Progenitor cell of endocrine pancreas (in vitro differentiated cells): ENCODE measurements around the gene HCN2. TPM values are rescaled to one million over a fixed set of nuclear protein-coding genes. Genes with fewer than 3 reads are reported as not detected.
"Not testable (repeated sequence)": the region's sequence is repeated elsewhere in the genome, so short reads cannot be mapped to it uniquely, and the experiment has no call there.

Experiments
- DNase-seq: peaks from one replicate; pipeline ENCODE4 v3.0.0; 2021; ENCODE audit warnings: low spot score; ENCODE audit not compliant: unreplicated experiment
- H3K27ac Mint-ChIP-seq: 2 replicates; pipeline ENCODE4 v1.8.0; 2021; ENCODE audit warnings: mild to moderate bottlenecking, moderate library complexity, mixed read lengths
- H3K27me3 Mint-ChIP-seq: 2 replicates; pipeline ENCODE4 v1.8.0; 2021; ENCODE audit warnings: mixed read lengths
- H3K36me3 Mint-ChIP-seq: 2 replicates; pipeline ENCODE4 v1.8.0; 2022; ENCODE audit warnings: mixed read lengths; ENCODE audit not compliant: insufficient read depth
- H3K4me1 Mint-ChIP-seq: 2 replicates; pipeline ENCODE4 v1.8.0; 2021; ENCODE audit warnings: low read depth, mixed read lengths
- H3K4me3 Mint-ChIP-seq: 2 replicates; pipeline ENCODE4 v1.8.0; 2021; ENCODE audit warnings: low read depth, mild to moderate bottlenecking, moderate library complexity, mixed read lengths
- H3K9me3 Mint-ChIP-seq: 2 replicates; pipeline ENCODE4 v1.8.0; 2021; ENCODE audit warnings: low read depth, mixed read lengths
- total RNA-seq: library from RNA; stranded (reverse); gene quantifications from 2 replicates; pipeline ENCODE4 v1.2.1, GENCODE V29; 2021
- TF ChIP-seq, protein P1 (sequence below): fragments of 200-600 bp; sonication (generic); IDR thresholded peaks from one replicate; pipeline ENCODE4 v1.5.0; 2021; ENCODE audit warnings: antibody characterized with exemption, mild to moderate bottlenecking; ENCODE audit not compliant: unreplicated experiment

HCN2 gene
- total RNA-seq, 1 donor from 2014 or later, result 0.34 TPM

DNA sequence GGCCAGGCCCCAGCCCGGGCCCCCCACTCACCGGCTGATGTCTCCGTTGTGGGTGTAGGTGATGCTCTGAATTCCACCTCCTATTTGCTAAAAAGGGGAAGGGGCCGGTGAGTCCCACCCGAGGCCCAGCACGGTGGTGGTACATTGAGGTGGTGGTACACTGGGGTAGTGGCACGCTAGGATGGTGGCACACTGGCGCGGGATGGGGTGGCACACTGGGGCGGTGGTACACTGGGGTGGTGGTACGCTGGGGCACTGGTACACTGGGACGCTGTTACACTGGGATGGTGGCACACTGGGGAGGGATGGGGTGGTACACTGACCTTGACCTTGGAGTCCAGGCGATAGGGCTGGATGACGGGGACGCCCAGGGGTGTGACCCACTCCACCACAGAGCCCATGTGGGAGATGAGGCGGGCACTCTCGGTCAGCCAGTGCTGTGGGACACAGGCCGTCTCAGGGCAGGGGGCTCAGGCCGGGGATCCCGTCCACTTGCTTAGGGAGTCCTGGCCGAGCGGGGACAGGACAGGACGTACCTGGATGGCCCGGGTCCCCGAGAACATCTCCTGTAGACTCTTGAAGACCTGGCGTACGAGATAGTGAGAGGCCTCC, 29.1 kb downstream of the HCN2 start:
- no peak overlapping the region for H3K27ac Mint-ChIP-seq
- H3K27me3 Mint-ChIP-seq, result no peaks in the 10 kb centered on the region
- TF ChIP-seq, protein P1, sequence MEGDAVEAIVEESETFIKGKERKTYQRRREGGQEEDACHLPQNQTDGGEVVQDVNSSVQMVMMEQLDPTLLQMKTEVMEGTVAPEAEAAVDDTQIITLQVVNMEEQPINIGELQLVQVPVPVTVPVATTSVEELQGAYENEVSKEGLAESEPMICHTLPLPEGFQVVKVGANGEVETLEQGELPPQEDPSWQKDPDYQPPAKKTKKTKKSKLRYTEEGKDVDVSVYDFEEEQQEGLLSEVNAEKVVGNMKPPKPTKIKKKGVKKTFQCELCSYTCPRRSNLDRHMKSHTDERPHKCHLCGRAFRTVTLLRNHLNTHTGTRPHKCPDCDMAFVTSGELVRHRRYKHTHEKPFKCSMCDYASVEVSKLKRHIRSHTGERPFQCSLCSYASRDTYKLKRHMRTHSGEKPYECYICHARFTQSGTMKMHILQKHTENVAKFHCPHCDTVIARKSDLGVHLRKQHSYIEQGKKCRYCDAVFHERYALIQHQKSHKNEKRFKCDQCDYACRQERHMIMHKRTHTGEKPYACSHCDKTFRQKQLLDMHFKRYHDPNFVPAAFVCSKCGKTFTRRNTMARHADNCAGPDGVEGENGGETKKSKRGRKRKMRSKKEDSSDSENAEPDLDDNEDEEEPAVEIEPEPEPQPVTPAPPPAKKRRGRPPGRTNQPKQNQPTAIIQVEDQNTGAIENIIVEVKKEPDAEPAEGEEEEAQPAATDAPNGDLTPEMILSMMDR, result no peak
- no peaks in the 10 kb centered on the region for H3K4me1 Mint-ChIP-seq
- peaks cover 17% of the 10 kb centered on the region for H3K36me3 Mint-ChIP-seq
- no peaks in the 10 kb centered on the region for H3K9me3 Mint-ChIP-seq
- DNase-seq, result no peak
- H3K4me3 Mint-ChIP-seq, result no peak overlapping the region

DNA sequence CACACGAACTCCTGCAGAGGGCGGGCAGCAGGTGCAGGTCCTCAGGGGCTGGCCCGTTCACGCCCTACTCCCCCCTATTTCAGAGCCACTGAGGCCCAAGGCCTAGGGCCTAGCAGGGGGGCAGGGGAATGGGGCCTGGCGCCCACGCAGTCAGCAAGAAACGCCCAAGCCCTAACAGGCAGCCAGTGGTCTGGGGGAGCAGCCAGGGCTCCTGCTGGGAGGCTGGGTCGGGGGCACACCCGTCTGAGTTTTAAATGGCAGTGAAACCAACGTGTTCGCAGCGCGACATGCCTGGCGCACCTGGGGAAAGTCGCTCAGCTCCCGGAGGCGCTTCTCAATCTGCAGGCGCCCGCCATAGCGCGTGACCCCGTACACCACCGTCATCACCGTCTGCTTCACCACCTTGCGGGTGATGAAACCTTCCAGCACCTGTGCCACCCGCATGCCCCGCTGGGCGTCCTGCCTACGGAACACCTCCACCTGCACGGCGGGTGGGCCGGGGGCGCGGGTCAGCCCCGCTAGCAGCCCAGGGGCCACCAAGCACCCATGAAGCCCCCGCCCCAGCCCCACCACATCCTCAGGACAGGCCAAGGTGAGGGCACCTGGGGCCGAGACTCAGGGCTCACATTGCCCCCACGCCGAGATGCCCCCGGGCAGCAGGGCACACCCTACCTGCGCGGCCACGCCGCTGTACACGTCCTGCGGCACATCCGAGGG, 29.8 kb downstream of the HCN2 start:
- H3K27me3 Mint-ChIP-seq, result no peaks in the 10 kb centered on the region
- TF ChIP-seq, protein P1, result no peak
- no peak overlapping the region for H3K27ac Mint-ChIP-seq

DNA sequence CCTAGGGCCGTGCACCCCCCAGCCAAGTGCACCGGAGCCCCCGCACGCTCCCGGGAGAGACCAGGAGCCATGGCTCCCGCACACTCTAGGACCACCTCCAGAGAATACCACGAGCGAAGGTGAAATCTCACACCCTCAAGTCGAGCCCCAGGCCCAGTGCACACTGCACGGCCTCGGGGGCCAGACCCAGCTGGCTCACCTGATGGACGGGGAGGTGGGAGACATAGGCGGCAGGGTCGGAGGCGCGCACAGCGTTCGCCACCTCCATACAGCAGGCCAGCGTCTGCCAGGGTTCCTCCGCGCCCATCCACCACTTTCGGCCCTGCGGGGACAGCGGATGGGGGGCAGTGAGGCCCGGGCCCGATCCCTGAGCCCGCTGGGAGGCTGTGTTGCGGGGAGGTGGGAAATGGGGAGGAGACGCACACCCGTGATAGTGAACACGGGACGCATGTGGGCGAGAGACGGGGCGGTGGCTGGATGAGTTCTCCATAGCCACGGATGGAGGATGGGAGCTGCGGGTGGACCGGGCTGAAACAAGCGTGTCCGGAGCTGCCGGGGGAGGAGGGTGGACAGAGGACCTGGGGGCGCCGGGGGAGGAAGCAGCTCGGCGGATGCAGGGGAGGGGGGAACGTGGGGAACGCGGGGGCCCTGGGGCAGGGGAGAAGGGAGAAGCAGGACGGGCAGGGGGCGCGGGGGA, 30.6 kb downstream of the HCN2 start:
- Mint-ChIP-seq H3K9me3 (no peaks in the 10 kb centered on the region), H3K36me3 (peaks cover 12% of the 10 kb centered on the region), H3K4me3 (no peak overlapping the region), H3K27me3 (no peaks in the 10 kb centered on the region), H3K4me1 (no peaks in the 10 kb centered on the region), H3K27ac (no peak overlapping the region)
- DNase-seq, result no peak
- TF ChIP-seq, protein P1, result no peak

More for the DNA sequence above, 29.8 kb downstream of the HCN2 start:
- Mint-ChIP-seq H3K4me1 (no peaks in the 10 kb centered on the region), H3K36me3 (peaks cover 16% of the 10 kb centered on the region), H3K4me3 (no peak overlapping the region), H3K9me3 (no peaks in the 10 kb centered on the region)
- DNase-seq, result no peak

DNA sequence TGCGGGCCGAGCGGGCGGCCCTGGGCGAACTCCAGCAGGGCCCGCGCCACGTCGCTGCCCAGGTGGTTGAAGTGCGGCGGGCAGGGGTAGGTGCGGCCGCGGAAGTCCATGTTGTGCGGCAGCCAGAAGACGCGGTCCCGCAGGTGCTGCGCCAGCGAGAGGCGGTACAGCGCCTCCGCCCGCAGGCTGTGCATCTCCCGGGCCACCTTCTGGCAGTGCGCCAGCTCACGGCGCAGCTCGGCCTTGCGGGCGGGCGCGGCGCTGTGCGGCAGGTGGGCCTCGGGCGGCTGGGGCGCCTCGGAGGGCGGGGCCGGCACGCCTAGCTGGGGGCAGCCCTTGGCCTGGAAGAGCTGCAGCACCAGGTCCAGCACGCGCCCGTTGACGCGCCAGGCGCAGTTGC, 31.5 kb downstream of the HCN2 start:
- H3K4me1 Mint-ChIP-seq, H3K27me3 Mint-ChIP-seq, H3K4me3 Mint-ChIP-seq, DNase-seq, H3K27ac Mint-ChIP-seq, H3K9me3 Mint-ChIP-seq: not testable (repeated sequence)
- peaks cover 12% of the 10 kb centered on the region for H3K36me3 Mint-ChIP-seq

DNA sequence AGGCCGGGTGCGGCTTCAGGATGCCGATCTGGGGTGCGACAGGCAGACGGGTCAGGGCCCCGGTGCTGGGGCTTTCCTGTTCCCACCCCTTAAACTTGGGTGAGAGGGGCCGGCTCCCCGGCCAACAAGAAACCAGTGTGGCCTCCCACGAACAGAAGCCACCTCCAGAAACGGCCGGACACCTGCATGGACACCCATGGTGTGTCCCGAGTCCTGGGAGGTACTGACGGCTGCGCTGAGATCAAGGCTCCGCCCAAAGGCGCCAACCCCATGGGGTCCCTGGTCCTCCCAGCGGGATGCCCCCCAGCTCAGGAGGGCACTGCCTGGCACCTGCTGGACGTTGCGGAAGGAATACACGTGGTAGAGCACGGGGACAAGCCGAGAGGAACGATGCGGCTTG, 32.1 kb downstream of the HCN2 start:
- H3K36me3 Mint-ChIP-seq, result peaks cover 12% of the 10 kb centered on the region
- no peak overlapping the region for H3K27ac Mint-ChIP-seq
- no peak overlapping the region for H3K4me3 Mint-ChIP-seq
- TF ChIP-seq, protein P1, result no peak
- H3K27me3 Mint-ChIP-seq, result no peaks in the 10 kb centered on the region
- H3K9me3 Mint-ChIP-seq, result no peaks in the 10 kb centered on the region
- DNase-seq, result no peak
- H3K4me1 Mint-ChIP-seq, result no peaks in the 10 kb centered on the region
